ENCODE data around the gene LHFPL6.

The LHFPL6 gene

GRCh38 chr13:39389013-39389412, 214.0 kb downstream of the LHFPL6 start:
- Mint-ChIP-seq H3K27me3 (peaks cover 0 to 3% of the 10 kb centered on the region in 2 donors), H3K27ac (no peak overlapping the region), H3K36me3 (no peaks in the 10 kb centered on the region), H3K9me3 (no peaks in the 10 kb centered on the region), H3K4me3 (no peak overlapping the region), H3K4me1 (no peaks in the 10 kb centered on the region)
- DNase-seq: no peak
- ATAC-seq (replicated peaks): no peak

GRCh38 chr13:39385621-39386231, 217.3 kb downstream of the LHFPL6 start:
- peaks cover 0 to 3% of the 10 kb centered on the region in 2 donors for H3K27me3 Mint-ChIP-seq
- H3K27ac Mint-ChIP-seq: no peak overlapping the region
- no peak overlapping the region for H3K4me3 Mint-ChIP-seq
- H3K4me1 Mint-ChIP-seq: no peaks in the 10 kb centered on the region
- no peaks in the 10 kb centered on the region for H3K9me3 Mint-ChIP-seq
- DNase-seq (no peak), ATAC-seq (replicated peaks) (no peak)
- H3K36me3 Mint-ChIP-seq: no peaks in the 10 kb centered on the region

DNA sequence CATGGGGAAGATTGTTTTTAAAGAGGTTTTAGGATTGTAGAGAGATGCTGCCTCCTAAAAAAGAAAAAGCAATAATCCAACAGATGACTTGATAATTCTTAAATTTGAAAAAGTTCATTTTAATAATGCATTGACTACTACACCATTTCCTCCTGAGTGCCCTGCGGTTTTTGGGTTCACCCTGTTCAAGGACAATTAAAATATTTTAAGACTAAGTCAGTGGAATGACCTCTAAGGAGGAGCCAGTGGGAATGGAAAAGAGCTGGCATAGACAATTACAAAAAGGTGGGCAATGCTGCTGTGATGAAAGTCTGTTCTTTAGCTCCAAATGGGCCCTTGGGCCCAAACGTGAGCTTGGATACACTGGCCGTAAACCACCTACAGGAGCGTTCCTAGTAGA, 217.8 kb downstream of the LHFPL6 start:
- H3K36me3 Mint-ChIP-seq: no peaks in the 10 kb centered on the region
- H3K4me3 Mint-ChIP-seq: no peak overlapping the region
- peaks cover 0 to 3% of the 10 kb centered on the region in 2 donors for H3K27me3 Mint-ChIP-seq
- H3K4me1 Mint-ChIP-seq: no peaks in the 10 kb centered on the region
- H3K27ac Mint-ChIP-seq: no peak overlapping the region
- ATAC-seq (replicated peaks): no peak
- H3K9me3 Mint-ChIP-seq: no peaks in the 10 kb centered on the region
- DNase-seq: no peak

DNA sequence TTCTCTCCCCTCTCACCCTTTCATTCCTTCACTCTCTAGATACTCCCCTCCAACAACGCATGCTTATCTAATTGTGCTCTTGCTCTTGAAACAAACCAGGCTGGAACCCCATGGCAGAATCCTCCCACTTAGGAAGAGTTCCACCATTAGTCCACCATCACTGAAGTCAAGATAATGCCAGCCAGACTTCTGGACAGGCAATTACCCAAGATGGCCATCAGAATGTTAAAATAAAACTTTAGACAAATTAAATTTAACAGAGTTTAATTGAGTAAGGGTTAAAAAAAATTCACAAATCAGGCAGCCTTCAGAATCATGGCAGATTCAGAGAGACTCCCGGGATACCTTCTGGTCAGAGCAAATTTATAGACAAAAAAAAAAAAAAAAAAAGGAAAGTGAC, 221.5 kb downstream of the LHFPL6 start:
- ATAC-seq (replicated peaks) (no peak), DNase-seq (no peak)
- Mint-ChIP-seq H3K27ac (no peak overlapping the region), H3K4me1 (no peaks in the 10 kb centered on the region), H3K9me3 (no peaks in the 10 kb centered on the region), H3K27me3 (no peaks in the 10 kb centered on the region), H3K36me3 (no peaks in the 10 kb centered on the region), H3K4me3 (no peak overlapping the region)

GRCh38 chr13:39379667-39380655, 223.0 kb downstream of the LHFPL6 start:
- Mint-ChIP-seq H3K4me1 (no peaks in the 10 kb centered on the region), H3K27ac (no peak overlapping the region)
- no peak for ATAC-seq (replicated peaks)

GRCh38 chr13:39379118-39379517, 223.9 kb downstream of the LHFPL6 start:
- DNase-seq (no peak), ATAC-seq (replicated peaks) (no peak)
- no peaks in the 10 kb centered on the region for H3K36me3 Mint-ChIP-seq
- H3K27me3 Mint-ChIP-seq: no peaks in the 10 kb centered on the region
- no peak overlapping the region for H3K4me3 Mint-ChIP-seq
- H3K27ac Mint-ChIP-seq: no peak overlapping the region
- no peaks in the 10 kb centered on the region for H3K4me1 Mint-ChIP-seq
- no peaks in the 10 kb centered on the region for H3K9me3 Mint-ChIP-seq

More at GRCh38 chr13:39379667-39380655, 223.0 kb downstream of the LHFPL6 start:
- DNase-seq: no peak
- no peaks in the 10 kb centered on the region for H3K36me3 Mint-ChIP-seq
- H3K9me3 Mint-ChIP-seq: no peaks in the 10 kb centered on the region
- no peaks in the 10 kb centered on the region for H3K27me3 Mint-ChIP-seq
- H3K4me3 Mint-ChIP-seq: no peak overlapping the region

DNA sequence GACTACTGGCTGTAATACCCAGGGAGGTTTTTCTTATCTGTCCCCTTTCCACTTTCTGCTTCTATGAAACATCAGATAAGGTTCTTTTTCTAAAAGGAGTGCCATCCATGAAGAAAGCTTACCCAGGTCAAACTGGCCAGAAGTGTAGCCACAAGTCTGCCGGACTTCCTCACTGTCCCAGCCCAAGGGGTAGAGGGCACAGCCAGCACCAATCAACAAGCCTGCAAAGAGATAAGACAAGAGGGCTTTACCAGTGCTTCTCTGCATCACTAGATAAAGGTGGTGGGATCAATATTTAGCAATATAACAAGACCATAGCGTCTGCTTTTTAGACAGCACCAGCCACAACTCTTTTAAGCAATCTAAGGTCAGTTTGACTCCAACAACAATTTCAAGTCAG, 224.7 kb downstream of the LHFPL6 start:
- H3K4me3 Mint-ChIP-seq: no peak overlapping the region
- DNase-seq (no peak), ATAC-seq (replicated peaks) (no peak)
- H3K27ac Mint-ChIP-seq: no peak overlapping the region
- no peaks in the 10 kb centered on the region for H3K36me3 Mint-ChIP-seq
- H3K4me1 Mint-ChIP-seq: no peaks in the 10 kb centered on the region
- no peaks in the 10 kb centered on the region for H3K27me3 Mint-ChIP-seq
- H3K9me3 Mint-ChIP-seq: peaks cover 0 to 1% of the 10 kb centered on the region in 2 donors

DNA sequence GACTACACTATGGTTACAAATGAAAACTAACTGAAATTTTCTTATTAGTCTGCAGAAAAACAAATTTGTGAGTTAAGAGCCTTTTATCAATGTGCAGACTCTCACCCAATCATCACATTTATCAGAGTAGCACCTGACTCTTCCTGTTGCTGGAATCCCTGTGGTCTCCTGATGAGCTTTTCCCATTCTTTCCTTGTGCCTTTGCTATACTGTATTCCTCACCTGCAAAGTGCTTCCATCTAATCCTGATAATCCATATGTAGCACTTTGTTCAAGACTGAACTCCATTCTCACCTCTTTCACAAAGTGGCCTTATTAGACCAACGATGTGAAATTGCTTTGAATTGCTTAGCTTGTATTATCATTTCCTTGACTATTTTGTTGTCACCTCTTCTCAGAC, 225.3 kb downstream of the LHFPL6 start:
- ATAC-seq (replicated peaks): no peak
- H3K27me3 Mint-ChIP-seq: no peaks in the 10 kb centered on the region
- H3K27ac Mint-ChIP-seq: no peak overlapping the region
- no peaks in the 10 kb centered on the region for H3K36me3 Mint-ChIP-seq
- no peak for DNase-seq
- no peaks in the 10 kb centered on the region for H3K4me1 Mint-ChIP-seq
- peaks cover 0 to 1% of the 10 kb centered on the region in 2 donors for H3K9me3 Mint-ChIP-seq
- no peak overlapping the region for H3K4me3 Mint-ChIP-seq

- Mint-ChIP-seq H3K27ac (no peak overlapping the region), H3K36me3 (no peaks in the 10 kb centered on the region), H3K4me3 (no peak overlapping the region), H3K4me1 (no peaks in the 10 kb centered on the region), H3K9me3 (peaks cover 0 to 1% of the 10 kb centered on the region in 2 donors), H3K27me3 (no peaks in the 10 kb centered on the region)
- no peak for DNase-seq
- no peak for ATAC-seq (replicated peaks)
Observed at GRCh38 chr13:39376076-39376475, 226.9 kb downstream of the LHFPL6 start.

DNA sequence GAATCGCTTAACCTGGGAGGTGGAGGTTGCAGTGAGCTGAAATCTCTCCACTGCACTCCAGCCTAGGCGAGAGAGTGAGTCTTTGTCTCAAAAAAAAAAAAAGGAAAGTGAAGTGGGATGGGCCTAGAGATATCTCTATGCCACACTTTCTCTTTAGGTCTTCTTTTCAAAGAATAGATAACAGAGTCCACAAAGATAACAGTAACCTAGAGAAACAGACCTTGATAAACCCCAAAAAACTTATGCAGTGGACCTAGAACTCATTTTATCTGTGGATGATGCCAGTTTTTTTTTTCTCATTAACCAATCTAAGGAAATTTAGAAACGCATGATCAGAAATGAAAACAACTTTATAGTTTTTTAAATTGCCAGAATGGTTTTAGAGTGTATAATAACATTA, 227.4 kb downstream of the LHFPL6 start:
- H3K4me3 Mint-ChIP-seq: no peak overlapping the region
- ATAC-seq (replicated peaks) (no peak), DNase-seq (no peak)
- H3K27ac Mint-ChIP-seq: no peak overlapping the region
- peaks cover 0 to 1% of the 10 kb centered on the region in 2 donors for H3K9me3 Mint-ChIP-seq
- no peaks in the 10 kb centered on the region for H3K4me1 Mint-ChIP-seq
- no peaks in the 10 kb centered on the region for H3K36me3 Mint-ChIP-seq
- H3K27me3 Mint-ChIP-seq: no peaks in the 10 kb centered on the region

DNA sequence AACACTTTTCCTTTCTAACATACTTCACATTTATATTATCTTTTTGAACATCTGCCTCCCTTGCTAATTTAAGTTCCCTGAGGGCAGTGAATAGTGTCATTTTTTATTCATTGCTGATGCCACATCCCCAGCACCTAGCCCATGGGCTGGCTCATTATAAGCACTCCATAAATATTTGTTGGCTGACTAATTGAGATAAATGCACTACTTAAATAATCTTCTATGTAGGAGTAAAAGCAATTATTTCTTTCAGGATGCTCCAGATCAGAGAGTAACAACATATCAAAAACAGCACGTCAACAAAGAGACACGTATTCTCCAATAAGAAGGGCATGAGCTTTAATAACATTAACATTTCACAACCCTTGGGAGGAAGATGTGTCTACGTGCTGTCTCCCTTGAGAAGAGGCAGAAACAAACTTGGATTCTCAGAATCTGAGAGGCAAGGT, 228.2 kb downstream of the LHFPL6 start:
- no peak for ATAC-seq (replicated peaks)
- Mint-ChIP-seq H3K36me3 (no peaks in the 10 kb centered on the region), H3K27ac (no peak overlapping the region), H3K9me3 (peaks cover 0 to 1% of the 10 kb centered on the region in 2 donors), H3K4me1 (no peaks in the 10 kb centered on the region), H3K4me3 (no peak overlapping the region), H3K27me3 (no peaks in the 10 kb centered on the region)
- no peak for DNase-seq

GRCh38 chr13:39373145-39373544, 229.8 kb downstream of the LHFPL6 start:
- no peak for ATAC-seq (replicated peaks)
- Mint-ChIP-seq H3K4me1 (no peaks in the 10 kb centered on the region), H3K9me3 (peaks cover 0 to 1% of the 10 kb centered on the region in 2 donors), H3K4me3 (no peak overlapping the region), H3K36me3 (no peaks in the 10 kb centered on the region), H3K27ac (no peak overlapping the region), H3K27me3 (no peaks in the 10 kb centered on the region)
- no peak for DNase-seq

- ATAC-seq (replicated peaks): no peak
- no peak overlapping the region for H3K4me3 Mint-ChIP-seq
- H3K27ac Mint-ChIP-seq: no peak overlapping the region
- H3K36me3 Mint-ChIP-seq: no peaks in the 10 kb centered on the region
- H3K9me3 Mint-ChIP-seq: peaks cover 0 to 1% of the 10 kb centered on the region in 2 donors
- no peak for DNase-seq
- no peaks in the 10 kb centered on the region for H3K4me1 Mint-ChIP-seq
- H3K27me3 Mint-ChIP-seq: peaks cover 3 to 4% of the 10 kb centered on the region in 2 donors
Observed at GRCh38 chr13:39371706-39372105, 231.3 kb downstream of the LHFPL6 start.

DNA sequence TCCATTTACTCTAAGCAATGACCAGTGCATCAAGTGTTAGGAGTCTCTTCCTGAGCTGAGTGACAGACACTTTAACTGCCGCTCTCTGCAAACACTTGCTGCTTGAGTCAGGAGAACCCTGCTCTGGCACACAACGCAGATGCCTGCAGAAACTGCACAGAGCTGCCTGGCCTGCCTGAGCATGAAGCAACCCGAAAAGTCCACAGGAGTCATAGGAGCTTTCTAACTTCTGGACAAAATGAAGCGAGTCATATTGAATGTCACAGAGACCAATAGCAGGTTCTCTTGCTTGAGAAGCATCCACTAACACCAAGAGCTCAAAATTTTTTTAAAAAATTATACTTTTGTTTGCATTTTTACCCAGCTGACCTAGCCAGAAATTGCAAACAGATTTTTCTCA, 232.4 kb downstream of the LHFPL6 start:
- H3K4me3 Mint-ChIP-seq: no peak overlapping the region

GRCh38 chr13:39370048-39370447, 232.9 kb downstream of the LHFPL6 start:
- peaks cover 0 to 1% of the 10 kb centered on the region in 2 donors for H3K9me3 Mint-ChIP-seq
- H3K4me3 Mint-ChIP-seq: no peak overlapping the region
- DNase-seq: no peak
- H3K4me1 Mint-ChIP-seq: no peaks in the 10 kb centered on the region
- H3K27ac Mint-ChIP-seq: no peak overlapping the region
- H3K36me3 Mint-ChIP-seq: no peaks in the 10 kb centered on the region
- no peak for ATAC-seq (replicated peaks)
- H3K27me3 Mint-ChIP-seq: peaks cover 3 to 6% of the 10 kb centered on the region in 2 donors

More for the DNA sequence above, 232.4 kb downstream of the LHFPL6 start:
- Mint-ChIP-seq H3K36me3 (no peaks in the 10 kb centered on the region), H3K4me1 (no peaks in the 10 kb centered on the region), H3K9me3 (peaks cover 0 to 1% of the 10 kb centered on the region in 2 donors), H3K27ac (no peak overlapping the region), H3K27me3 (peaks cover 3 to 6% of the 10 kb centered on the region in 2 donors)
- DNase-seq: no peak
- ATAC-seq (replicated peaks): no peak

Data from stimulated activated naive B cell treated with anti-CD40 and anti-IgM and Interleukin-4, amounts not matched to agents 10 μg/mL and 1 μg/mL and 100 μg/mL, for 72 hours (primary cell).